Common myeloid progenitor, CD34-positive (primary cell): Measurements from ENCODE around the gene ADARB2.

Experiments used
- CTCF ChIA-PET: fragments of 350-600 bp; sonication (Branson Sonifier 250); formaldehyde crosslinking; loops from one replicate; lab custom pipeline; 2021; ENCODE audit warnings: antibody characterized with exemption; lab: Charles Lee
- POLR2A ChIA-PET: fragments of 350-600 bp; sonication (Branson Sonifier 250); formaldehyde crosslinking; loops from one replicate; lab custom pipeline; 2021; ENCODE audit warnings: antibody characterized with exemption; lab: Charles Lee
- DNase-seq, 3 donors: peaks; one replicate each; pipeline versions ENCODE4 v3.0.0 to v3.0.0-alpha.2; 2013
- H3K27ac ChIP-seq, 2 experiments: 1 replicate in 1 of 2; 2 replicates in 1 of 2; pipeline ENCODE4 v1.7.0; 2013; ENCODE audit warnings: inconsistent platforms in 2 of 2, low read length in 2 of 2, mild to moderate bottlenecking in 2 of 2, low read depth in 1 of 2, moderate library complexity in 1 of 2; ENCODE audit not compliant: severe bottlenecking in 2 of 2, insufficient read depth in 1 of 2, poor library complexity in 1 of 2
- H3K27me3 ChIP-seq, 5 experiments: replicated peaks in 2 of 5; 1 replicate in 3 of 5; 2 replicates in 2 of 5; pipeline versions ENCODE4 v1.6.1 to v1.7.0; 2013; ENCODE audit warnings: low read length in 4 of 5, mild to moderate bottlenecking in 2 of 5, moderate library complexity in 2 of 5, inconsistent platforms in 1 of 5; ENCODE audit not compliant: insufficient read depth in 5 of 5, control insufficient read depth in 4 of 5
- H3K36me3 ChIP-seq, 4 experiments: 1 replicate in 2 of 4; 2 replicates in 2 of 4; pipeline versions ENCODE4 v1.6.1 to v1.7.0; 2013; ENCODE audit warnings: low read length in 3 of 4, control low read depth in 1 of 4, mild to moderate bottlenecking in 1 of 4; ENCODE audit not compliant: control insufficient read depth in 4 of 4, insufficient read depth in 4 of 4
- H3K4me1 ChIP-seq, 4 experiments: 1 replicate in 3 of 4; 2 replicates in 1 of 4; pipeline versions ENCODE4 v1.6.1 to v1.7.1; 2013; ENCODE audit warnings: low read length in 3 of 4, mild to moderate bottlenecking in 3 of 4, control low read depth in 1 of 4, inconsistent platforms in 1 of 4, moderate library complexity in 1 of 4; ENCODE audit not compliant: control insufficient read depth in 4 of 4, insufficient read depth in 4 of 4; ENCODE audit errors: control extremely low read depth in 1 of 4
- H3K4me3 ChIP-seq, 7 experiments: 1 replicate in 4 of 7; 2 replicates in 3 of 7; pipeline versions ENCODE4 v1.5.1 to v1.7.0; 2013; ENCODE audit warnings: mild to moderate bottlenecking in 7 of 7, low read length in 6 of 7, moderate library complexity in 6 of 7, inconsistent platforms in 2 of 7, low read depth in 2 of 7, control low read depth in 1 of 7; ENCODE audit not compliant: insufficient read depth in 4 of 7, control insufficient read depth in 1 of 7; ENCODE audit errors: extremely low read depth in 1 of 7
- H3K9me3 ChIP-seq, 5 experiments: 1 replicate in 4 of 5; 2 replicates in 1 of 5; pipeline versions ENCODE4 v1.6.1 to v1.7.1; 2013; ENCODE audit warnings: low read length in 4 of 5, mild to moderate bottlenecking in 2 of 5, inconsistent platforms in 1 of 5, low read depth in 1 of 5, moderate library complexity in 1 of 5; ENCODE audit not compliant: control insufficient read depth in 4 of 5, insufficient read depth in 2 of 5; ENCODE audit errors: control extremely low read depth in 1 of 5
- WGBS: methylation state at CpG from one replicate; pipeline ENCODE4 v1.1.5; 2013; ENCODE audit not compliant: insufficient coverage; 5-methylcytosine and 5-hydroxymethylcytosine counted together

Gene ADARB2

DNA sequence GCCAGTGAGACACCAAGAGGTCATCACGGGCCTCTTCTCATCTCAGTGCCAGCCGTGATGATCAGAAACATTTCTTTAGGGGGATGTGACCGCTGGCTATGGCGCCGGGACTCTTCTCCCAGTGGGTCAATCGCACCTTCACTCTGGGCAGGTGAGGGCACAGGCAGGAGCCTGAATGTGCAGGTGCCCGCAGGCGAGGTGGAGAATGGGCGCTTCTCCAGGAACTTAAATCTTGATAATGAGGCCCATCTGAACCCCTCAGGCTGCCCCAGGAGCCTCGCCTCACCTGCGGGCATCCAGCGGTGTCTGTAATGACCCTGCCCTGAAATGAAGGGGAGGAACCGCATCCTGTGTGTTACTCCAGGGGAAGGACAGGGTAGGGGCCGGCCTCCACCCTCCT lies 204.7 kb downstream of the ADARB2 start:
- ChIA-PET POLR2A (no interaction called here), CTCF (no interaction called here)
- 96% methylated on average over 14 of the region's 14 CpGs for WGBS
- Histone ChIP-seq H3K9me3 (peaks cover 0 to 4% (median 0%) of the 10 kb centered on the region in 5 experiments), H3K36me3 (no peaks in the 10 kb centered on the region), H3K4me3 (no peak overlapping the region), H3K27ac (no peak overlapping the region), H3K27me3 (peaks cover 0 to 2% (median 0%) of the 10 kb centered on the region in 5 experiments), H3K4me1 (no peaks in the 10 kb centered on the region)
- DNase-seq = no peak

DNA sequence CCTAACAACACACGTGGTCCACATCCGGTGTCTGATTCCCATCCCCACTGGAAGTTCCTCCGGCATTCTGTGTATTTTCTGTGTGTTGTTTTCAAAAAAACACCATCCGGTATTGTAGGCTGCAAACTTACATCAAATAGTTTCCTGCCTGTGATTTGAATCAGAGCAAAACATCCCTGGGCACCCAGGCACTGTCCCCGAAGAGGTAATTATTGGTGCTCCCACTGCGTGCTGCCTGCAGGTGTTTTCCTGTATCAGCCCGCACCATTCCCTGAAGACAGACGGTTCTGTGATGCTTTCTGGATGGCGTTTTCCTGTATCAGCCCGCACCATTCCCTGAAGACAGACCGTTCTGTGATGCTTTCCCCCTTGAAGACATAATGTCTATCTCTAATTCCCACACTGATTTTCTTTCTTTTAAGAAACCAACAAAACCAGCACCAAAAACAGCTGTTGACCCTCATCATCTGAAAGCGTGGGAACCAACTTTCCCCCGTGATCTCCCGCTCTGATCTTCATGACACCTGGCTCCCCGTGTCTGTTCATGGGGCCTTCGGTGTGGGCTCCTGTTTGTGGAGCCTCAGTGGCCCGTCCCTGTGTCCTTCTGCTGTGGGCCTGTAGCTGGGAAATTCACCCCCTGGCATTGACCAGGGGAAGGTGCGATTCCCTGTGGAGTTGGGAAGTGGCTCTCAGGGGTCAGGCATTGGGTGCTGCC lies 205.3 kb downstream of the ADARB2 start:
- Histone ChIP-seq H3K9me3 (peaks cover 0 to 4% (median 0%) of the 10 kb centered on the region in 5 experiments), H3K4me1 (no peaks in the 10 kb centered on the region), H3K36me3 (no peaks in the 10 kb centered on the region), H3K27me3 (peaks cover 0 to 2% (median 0%) of the 10 kb centered on the region in 5 experiments), H3K27ac (no peak overlapping the region), H3K4me3 (no peak overlapping the region)
- 89% methylated on average over 17 of the region's 18 CpGs for WGBS
- DNase-seq = no peak
- ChIA-PET CTCF (no interaction called here), POLR2A (no interaction called here)

DNA sequence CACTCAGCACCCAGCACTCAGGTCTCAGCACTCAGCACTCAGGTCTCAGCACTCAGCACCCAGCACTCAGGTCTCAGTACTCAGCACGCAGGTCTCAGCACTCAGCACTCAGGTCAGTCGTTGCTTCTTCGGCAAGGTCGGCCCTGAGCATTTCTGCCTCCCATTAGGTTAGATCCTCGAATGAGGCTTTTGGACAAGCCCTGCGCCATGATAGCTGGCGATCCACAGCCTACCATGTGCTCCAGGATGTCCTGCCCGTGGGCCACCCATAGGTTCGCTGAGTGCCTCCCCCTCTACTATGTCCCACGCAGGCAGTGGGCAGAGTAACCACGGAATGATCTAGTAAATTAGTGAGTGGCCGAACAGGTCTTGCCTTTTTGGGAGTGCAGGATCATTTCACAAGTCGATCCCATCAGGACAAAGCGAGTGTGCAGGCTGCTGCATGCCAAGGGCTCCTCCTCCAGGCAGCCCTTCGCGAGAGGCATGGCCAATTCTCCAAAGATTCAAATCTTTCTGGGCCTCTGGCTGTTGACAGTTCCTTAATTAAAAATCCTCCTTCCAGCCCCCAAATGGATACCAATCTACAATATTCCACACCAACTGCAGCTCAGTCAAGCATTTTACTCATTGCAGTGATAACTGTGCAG lies 206.3 kb downstream of the ADARB2 start:
- Histone ChIP-seq H3K27ac (no peak overlapping the region), H3K4me3 (no peak overlapping the region), H3K36me3 (no peaks in the 10 kb centered on the region), H3K4me1 (no peaks in the 10 kb centered on the region), H3K9me3 (peaks cover 0 to 4% (median 2%) of the 10 kb centered on the region in 5 experiments), H3K27me3 (peaks cover 0 to 2% (median 0%) of the 10 kb centered on the region in 5 experiments)
- POLR2A ChIA-PET = no interaction called here
- CTCF ChIA-PET = no interaction called here
- DNase-seq = no peak
- 92% methylated on average over 16 of the region's 16 CpGs for WGBS

- CTCF ChIA-PET = no interaction called here
- WGBS = 94% methylated on average over 15 of the region's 15 CpGs
- Histone ChIP-seq H3K4me1 (no peaks in the 10 kb centered on the region), H3K36me3 (no peaks in the 10 kb centered on the region), H3K27ac (no peak overlapping the region), H3K27me3 (peaks cover 0 to 2% (median 0%) of the 10 kb centered on the region in 5 experiments), H3K9me3 (peaks cover 0 to 4% (median 2%) of the 10 kb centered on the region in 5 experiments), H3K4me3 (no peak overlapping the region)
- POLR2A ChIA-PET = no interaction called here
- no peak for DNase-seq
Measured at GRCh38 chr10:1529806-1530413, 207.4 kb downstream of the ADARB2 start.

DNA sequence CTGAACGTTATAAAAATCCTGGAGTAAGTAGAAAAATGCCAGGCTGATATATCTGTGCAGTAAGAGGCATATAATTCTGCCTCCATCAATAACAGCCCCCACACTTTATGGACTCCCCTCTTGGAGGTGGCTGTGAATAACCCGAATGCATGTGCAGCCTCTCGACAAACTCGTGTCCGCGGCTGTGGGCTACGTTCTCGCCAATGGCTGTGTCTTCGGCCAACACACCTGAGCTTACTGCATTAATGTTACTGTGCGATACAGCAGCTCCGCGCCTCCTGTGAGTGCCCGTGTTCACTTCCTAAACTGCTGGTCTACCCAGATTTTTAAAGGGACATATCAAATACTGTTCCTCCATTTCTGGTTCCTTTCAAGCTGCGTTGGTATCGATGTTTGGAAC lies 209.4 kb downstream of the ADARB2 start:
- Histone ChIP-seq H3K4me1 (no peaks in the 10 kb centered on the region), H3K9me3 (peaks cover 0 to 4% (median 2%) of the 10 kb centered on the region in 5 experiments), H3K36me3 (no peaks in the 10 kb centered on the region), H3K27me3 (peaks cover 0 to 2% (median 0%) of the 10 kb centered on the region in 5 experiments), H3K27ac (no peak overlapping the region), H3K4me3 (no peak overlapping the region)
- no peak for DNase-seq
- CTCF ChIA-PET = no interaction called here
- WGBS = 98% methylated on average over 14 of the region's 15 CpGs
- POLR2A ChIA-PET = no interaction called here

DNA sequence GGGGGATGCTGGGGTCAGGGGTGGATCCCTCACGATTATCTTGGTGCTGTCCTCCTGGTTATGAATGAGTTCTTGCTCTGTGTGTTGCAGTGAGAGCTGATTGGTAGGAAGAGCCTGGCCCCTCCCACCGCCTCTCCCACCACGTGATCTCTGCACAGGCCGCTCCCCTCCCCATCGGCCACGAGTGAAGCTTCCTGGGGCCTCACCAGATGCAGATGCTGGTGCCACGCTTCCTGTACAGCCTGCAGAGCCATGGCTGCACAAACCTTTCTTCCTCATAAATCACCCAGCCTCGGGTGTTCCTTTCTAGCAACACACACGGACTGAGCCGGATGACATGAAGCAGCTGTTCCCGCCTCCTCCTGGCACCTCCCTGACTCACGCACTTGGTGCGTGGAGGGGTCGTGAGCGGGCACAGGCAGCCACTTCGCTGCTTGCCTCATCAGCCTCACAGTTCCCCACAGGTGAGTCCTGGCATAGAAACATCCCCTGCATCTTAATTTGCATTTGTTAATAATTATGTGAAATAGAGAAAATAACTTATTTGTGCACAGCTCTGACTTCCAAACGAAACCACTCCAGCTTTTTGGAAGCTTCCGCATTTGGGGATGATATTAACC lies 210.8 kb downstream of the ADARB2 start:
- H3K36me3 ChIP-seq = no peaks in the 10 kb centered on the region
- no peak overlapping the region for H3K4me3 ChIP-seq
- no peaks in the 10 kb centered on the region for H3K4me1 ChIP-seq
- peaks cover 0 to 4% (median 0%) of the 10 kb centered on the region in 5 experiments for H3K27me3 ChIP-seq
- peak; percentile 0 to 57 (median 32) for DNase-seq
- no peak overlapping the region for H3K27ac ChIP-seq
- ChIA-PET POLR2A (no interaction called here), CTCF (no interaction called here)
- WGBS = 55% methylated on average over 12 of the region's 18 CpGs
- peaks cover 0 to 4% (median 2%) of the 10 kb centered on the region in 5 experiments for H3K9me3 ChIP-seq
